ENCODE results near the gene ART4.

DNA sequence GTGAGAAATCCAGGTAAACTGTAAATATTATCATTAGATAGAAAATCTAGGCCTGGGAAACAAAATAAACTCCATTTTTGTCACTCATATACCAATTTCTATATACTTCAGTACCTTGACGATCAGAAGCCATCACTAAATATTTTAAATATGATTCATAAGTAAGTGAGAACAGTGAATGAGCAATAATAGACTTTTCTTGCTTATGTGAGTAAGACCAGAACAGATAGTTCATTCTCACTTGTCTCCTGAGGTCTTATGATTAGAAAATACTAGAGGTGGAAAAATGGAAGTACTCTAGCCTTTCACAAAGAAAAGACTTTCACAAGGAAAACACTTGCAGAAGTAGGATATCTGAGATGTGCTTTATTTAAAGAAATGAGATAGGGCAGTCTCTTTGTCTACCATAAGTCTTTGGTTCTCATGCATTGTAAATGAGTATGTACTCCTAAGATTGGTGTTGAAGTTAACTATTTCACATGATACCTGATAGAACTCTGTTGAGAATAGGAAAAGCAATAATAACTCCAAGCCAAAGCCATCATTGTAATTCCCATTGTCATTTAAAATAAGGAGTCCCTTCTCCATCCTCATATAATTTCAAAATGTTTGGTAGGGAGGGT lies 19.2 kb downstream of the ART4 start:
- TF ChIP-seq CTCF (IDR thresholded peaks at IDR 0.05) (no peak), POLR2A (IDR thresholded peaks at IDR 0.05) (no peak)

All from Peyer's patch (tissue), 4 donors.